ENCODE measurements around the gene EIF1. TPM values are rescaled to one million over a fixed set of nuclear protein-coding genes. Genes with fewer than 3 reads are reported as not detected.

The EIF1 gene
- total RNA-seq, 2 donors from 2014 or later: 1,047 to 1,473 TPM

DNA sequence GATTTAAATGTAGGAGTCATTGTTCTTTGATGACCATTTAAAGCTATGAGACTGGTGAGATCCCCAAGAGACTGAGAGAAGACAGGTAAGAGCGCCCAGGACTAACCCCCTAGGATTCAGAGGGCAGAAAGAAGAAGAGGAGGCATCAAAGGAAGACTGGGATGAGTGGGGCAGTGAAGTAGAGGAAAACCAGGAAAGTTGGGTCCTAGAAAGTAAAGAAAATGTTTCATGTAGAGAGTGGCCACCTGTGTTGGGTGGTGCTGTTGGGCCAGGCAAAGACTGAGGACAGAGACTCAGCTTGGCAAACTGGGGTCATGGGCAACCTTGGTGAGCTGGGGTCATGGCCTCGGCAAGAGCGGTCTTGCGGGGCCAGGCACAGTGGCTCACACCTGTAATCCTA, 47.1 kb downstream of the EIF1 start:
- DNase-seq (ENCODE audit: low spot score): no peak
- Mint-ChIP-seq H3K27me3 (peaks cover 35 to 37% of the 10 kb centered on the region in 2 donors), H3K36me3 (no peaks in the 10 kb centered on the region), H3K27ac (no peak overlapping the region), H3K9me3 (no peaks in the 10 kb centered on the region), H3K4me3 (no peak overlapping the region), H3K4me1 (ENCODE audit: low read depth in 2 of 2) (peaks cover 0 to 2% of the 10 kb centered on the region in 2 donors)
- ATAC-seq: no peak

DNA sequence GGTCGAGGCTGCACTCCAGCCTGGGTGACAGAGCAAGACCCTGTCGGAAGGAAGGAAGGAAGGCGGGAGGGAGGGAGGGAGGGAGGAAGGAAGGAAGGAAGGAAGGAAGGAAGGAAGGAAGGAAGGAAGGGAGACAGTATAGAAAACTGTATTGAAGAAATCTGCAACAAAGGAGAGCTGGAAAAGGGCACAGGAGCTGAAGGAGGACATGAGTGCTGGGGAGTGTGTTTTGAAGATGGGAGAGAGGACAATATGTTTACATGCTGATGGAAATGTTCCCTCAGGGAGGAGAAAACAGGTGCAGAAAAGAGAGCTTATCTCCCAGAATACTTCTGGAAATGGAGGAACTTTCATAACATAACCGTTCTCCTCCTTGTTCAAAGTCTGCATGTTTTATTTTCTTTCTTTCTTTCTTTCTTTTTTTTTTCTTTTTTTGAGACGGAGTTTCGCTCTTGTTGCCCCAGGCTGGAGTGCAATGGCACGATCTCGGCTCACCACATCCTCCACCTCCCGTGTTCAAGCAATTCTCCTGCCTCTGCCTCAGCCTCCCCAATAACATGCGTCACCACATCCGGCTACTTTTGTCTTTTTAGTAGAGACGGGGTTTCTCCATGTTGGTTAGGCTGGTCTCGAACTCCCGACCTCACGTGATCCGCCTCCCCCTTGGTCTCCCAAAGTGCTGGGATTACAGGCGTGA, 48.4 kb downstream of the EIF1 start:
- Mint-ChIP-seq H3K27ac (no peak overlapping the region), H3K4me3 (no peak overlapping the region), H3K27me3 (peaks cover 26 to 29% of the 10 kb centered on the region in 2 donors), H3K9me3 (no peaks in the 10 kb centered on the region), H3K36me3 (no peaks in the 10 kb centered on the region), H3K4me1 (ENCODE audit: low read depth in 2 of 2) (peaks cover 0 to 2% of the 10 kb centered on the region in 2 donors)
- no peak for ATAC-seq
- no peak for DNase-seq (ENCODE audit: low spot score)

DNA sequence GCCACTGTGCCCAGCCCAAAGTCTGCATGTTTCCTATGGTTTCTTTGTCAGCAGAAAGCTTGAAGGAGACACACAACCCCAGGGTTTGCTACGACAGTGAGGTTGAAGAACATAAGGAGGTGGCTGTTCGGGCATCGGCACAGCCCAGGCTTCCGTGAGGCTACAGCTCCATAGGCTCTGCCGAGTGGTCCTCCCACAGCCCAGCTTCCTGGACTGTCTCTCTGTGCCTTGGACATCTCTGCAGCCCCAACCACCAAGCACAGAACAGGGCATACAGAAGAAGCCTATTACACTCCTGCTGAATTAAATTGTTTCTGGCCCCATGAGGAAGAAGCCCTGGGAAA, 49.0 kb downstream of the EIF1 start:
- Mint-ChIP-seq H3K4me1 (ENCODE audit: low read depth in 2 of 2) (peaks cover 0 to 2% of the 10 kb centered on the region in 2 donors), H3K27me3 (peaks cover 21 to 29% of the 10 kb centered on the region in 2 donors), H3K9me3 (no peaks in the 10 kb centered on the region), H3K27ac (no peak overlapping the region), H3K4me3 (no peak overlapping the region), H3K36me3 (no peaks in the 10 kb centered on the region)
- ATAC-seq (peak in 1 of 2 donors; percentile 2), DNase-seq (ENCODE audit: low spot score) (no peak)

DNA sequence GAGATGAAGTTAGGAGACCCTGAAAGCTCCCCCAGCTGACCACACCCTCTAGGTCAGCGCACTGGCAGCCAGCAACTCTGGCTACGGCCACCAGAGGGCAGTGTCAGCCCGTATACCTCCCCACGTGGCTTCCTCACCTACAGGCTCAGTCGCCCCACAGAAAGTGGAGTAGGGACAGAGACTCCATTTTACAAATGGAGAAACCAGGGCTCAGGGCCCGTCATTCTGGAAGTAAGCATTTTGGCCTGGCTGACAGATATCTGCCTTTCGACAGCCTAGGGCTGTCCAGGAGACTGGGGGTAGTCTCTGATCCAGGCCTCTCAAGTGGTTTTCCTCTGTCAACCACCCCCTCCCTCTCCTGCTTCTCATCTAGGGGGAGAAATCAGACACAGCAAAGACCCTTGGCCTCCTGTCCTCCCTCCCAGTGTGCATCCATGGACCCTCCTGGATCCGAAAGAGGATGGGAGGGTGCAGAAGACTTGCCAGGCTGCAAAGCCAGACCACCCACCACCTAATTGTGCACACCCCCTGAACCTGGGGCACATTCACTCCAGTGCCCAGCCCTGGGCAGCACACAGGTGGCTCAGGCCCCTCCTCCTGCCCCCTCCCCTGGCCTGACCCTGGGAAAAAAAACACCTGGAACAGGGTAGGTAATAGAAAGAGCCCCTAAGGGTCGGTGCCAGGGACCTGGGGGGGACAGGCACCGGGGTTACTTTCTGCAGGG, 49.6 kb downstream of the EIF1 start:
- no peak overlapping the region for H3K4me3 Mint-ChIP-seq
- H3K4me1 Mint-ChIP-seq (ENCODE audit: low read depth in 2 of 2): peaks cover 0 to 2% of the 10 kb centered on the region in 2 donors
- ATAC-seq: peak; percentile 89
- H3K27me3 Mint-ChIP-seq: peaks cover 20 to 29% of the 10 kb centered on the region in 2 donors
- peak; percentile 76 for DNase-seq (ENCODE audit: low spot score)
- H3K36me3 Mint-ChIP-seq: no peaks in the 10 kb centered on the region
- no peaks in the 10 kb centered on the region for H3K9me3 Mint-ChIP-seq
- no peak overlapping the region for H3K27ac Mint-ChIP-seq

DNA sequence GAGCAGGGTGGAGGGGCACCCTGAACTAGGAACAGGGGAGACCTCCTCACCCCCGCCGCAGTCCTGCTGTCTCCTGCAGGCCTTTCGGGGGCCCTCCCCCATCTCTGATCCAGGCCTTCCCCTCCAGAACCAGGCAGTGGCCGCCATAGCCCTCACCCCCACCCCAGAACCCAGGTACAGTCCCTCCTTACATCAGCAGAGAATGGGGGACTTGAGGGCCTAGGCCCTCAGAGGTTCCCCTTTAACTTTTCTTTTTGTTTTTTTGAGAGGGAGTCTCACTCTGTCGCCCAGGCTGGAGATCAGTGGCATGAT, 50.1 kb downstream of the EIF1 start:
- DNase-seq (ENCODE audit: low spot score) (no peak), ATAC-seq (no peak)
- Mint-ChIP-seq H3K36me3 (no peaks in the 10 kb centered on the region), H3K27ac (no peak overlapping the region), H3K9me3 (no peaks in the 10 kb centered on the region), H3K27me3 (peaks cover 18 to 29% of the 10 kb centered on the region in 2 donors), H3K4me3 (no peak overlapping the region), H3K4me1 (ENCODE audit: low read depth in 2 of 2) (no peaks in the 10 kb centered on the region)

DNA sequence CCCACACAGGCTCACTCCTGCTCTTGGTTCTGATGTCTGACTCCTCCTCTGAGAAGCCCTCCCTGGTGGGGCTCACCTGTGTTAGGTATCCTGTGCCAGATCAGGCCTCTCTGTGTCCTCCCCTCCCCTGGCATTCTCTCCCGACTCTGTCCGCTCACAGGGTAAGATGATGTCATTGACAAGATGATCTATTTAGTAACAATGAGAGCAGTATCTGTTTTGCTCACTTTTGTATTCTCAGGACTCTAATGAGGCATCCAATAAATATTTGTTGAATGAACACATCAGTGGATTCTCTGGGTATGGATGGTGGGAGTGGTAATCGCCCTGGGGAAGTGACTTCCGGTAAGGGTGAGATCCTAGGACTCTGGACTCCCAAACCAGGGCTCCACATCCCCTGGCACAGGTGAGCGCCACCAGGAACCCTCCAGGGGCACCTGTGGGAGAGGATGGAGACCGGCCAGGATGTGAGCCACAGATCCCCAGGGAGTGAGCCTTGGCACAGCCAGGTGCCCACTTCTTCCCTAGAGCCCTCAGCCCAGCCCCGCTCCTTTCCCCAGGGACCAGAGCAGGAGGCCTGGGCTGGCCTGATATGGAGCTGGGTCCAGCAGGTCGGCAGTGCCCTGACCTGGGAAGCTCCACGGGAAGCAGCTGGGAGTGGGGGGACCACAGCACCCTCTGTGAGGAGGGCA, 51.1 kb downstream of the EIF1 start:
- no peak overlapping the region for H3K27ac Mint-ChIP-seq
- no peaks in the 10 kb centered on the region for H3K4me1 Mint-ChIP-seq (ENCODE audit: low read depth in 2 of 2)
- no peak overlapping the region for H3K4me3 Mint-ChIP-seq
- H3K27me3 Mint-ChIP-seq: peaks cover 18 to 28% of the 10 kb centered on the region in 2 donors
- ATAC-seq (no peak), DNase-seq (ENCODE audit: low spot score) (no peak)
- no peaks in the 10 kb centered on the region for H3K9me3 Mint-ChIP-seq
- no peaks in the 10 kb centered on the region for H3K36me3 Mint-ChIP-seq

DNA sequence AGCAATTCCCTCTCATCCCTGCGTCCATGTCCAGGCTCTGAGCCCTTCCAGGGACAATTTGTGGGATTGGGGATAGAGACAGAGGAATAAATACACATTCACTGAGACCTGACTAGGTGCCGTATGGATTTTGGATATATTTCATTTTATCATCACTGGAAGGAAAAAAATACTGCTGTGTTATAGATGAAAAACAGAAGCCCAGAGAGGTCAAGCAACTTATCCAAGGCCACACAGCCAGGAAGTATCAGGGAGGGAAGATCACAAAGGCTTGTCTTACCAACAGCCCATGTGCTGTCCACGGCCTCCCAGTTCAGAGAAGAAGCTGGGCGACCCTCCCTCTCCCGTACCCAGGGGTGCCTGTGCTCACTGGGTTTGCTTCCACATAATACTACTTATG, 51.8 kb downstream of the EIF1 start:
- no peak overlapping the region for H3K27ac Mint-ChIP-seq
- no peaks in the 10 kb centered on the region for H3K9me3 Mint-ChIP-seq
- DNase-seq (ENCODE audit: low spot score): no peak

DNA sequence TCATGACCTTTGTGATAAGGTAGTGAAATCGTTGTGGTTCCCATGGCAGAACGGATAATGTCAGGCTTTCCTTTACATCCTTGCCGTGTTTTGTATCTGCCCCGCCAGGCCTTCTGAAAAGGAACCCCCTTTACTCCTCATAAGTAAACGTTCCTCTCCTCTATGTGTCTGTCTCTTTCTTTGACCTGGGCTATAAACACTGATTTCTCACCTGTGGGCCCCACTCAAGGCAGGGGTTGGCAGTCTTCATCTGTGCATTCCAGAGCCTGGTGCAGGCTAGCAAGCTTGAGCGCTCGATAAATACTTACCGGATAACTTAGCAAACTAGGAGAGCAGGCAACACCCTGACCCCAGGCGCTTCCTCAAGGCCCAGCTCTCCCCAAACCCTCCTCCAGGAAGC, 53.0 kb downstream of the EIF1 start:
- no peak overlapping the region for H3K27ac Mint-ChIP-seq
- no peaks in the 10 kb centered on the region for H3K9me3 Mint-ChIP-seq
- DNase-seq (ENCODE audit: low spot score): no peak

More for the DNA sequence above, 51.8 kb downstream of the EIF1 start:
- Mint-ChIP-seq H3K36me3 (no peaks in the 10 kb centered on the region), H3K27me3 (peaks cover 15 to 21% of the 10 kb centered on the region in 2 donors), H3K4me1 (ENCODE audit: low read depth in 2 of 2) (no peaks in the 10 kb centered on the region), H3K4me3 (no peak overlapping the region)
- no peak for ATAC-seq

More for the DNA sequence above, 53.0 kb downstream of the EIF1 start:
- ATAC-seq: no peak
- Mint-ChIP-seq H3K36me3 (no peaks in the 10 kb centered on the region), H3K4me1 (ENCODE audit: low read depth in 2 of 2) (no peaks in the 10 kb centered on the region), H3K27me3 (peaks cover 7 to 9% of the 10 kb centered on the region in 2 donors), H3K4me3 (no peak overlapping the region)

Other genes with a start within 250 kb of the EIF1 start
- gene KRT38, start 247.9 kb upstream of the EIF1 start, total RNA-seq: not detected
- gene KRT32, start 221.5 kb upstream of the EIF1 start, total RNA-seq: not detected
- gene KRT35, start 207.7 kb upstream of the EIF1 start, total RNA-seq: not detected
- gene KRT36, start 199.0 kb upstream of the EIF1 start, total RNA-seq: not detected
- not detected for gene KRT13, start 183.3 kb upstream of the EIF1 start, total RNA-seq
- not detected for gene KRT15, start 170.0 kb upstream of the EIF1 start, total RNA-seq
- gene KRT19, start 160.6 kb upstream of the EIF1 start, total RNA-seq: not detected
- not detected for gene KRT9, start 116.8 kb upstream of the EIF1 start, total RNA-seq
- not detected for gene KRT14, start 102.0 kb upstream of the EIF1 start, total RNA-seq
- gene KRT16, start 76.1 kb upstream of the EIF1 start, total RNA-seq: not detected
- not detected for gene KRT17, start 64.3 kb upstream of the EIF1 start, total RNA-seq
- not detected for gene GAST, start 23.4 kb downstream of the EIF1 start, total RNA-seq
- gene HAP1, start 45.8 kb downstream of the EIF1 start, total RNA-seq: not detected
- gene JUP, start 97.8 kb downstream of the EIF1 start, total RNA-seq: 1 to 10 TPM in 1 of 2 donors, under 1 TPM in 1; 0.14 to 1.0 TPM
- 1 to 10 TPM; 1.8 to 5.2 TPM for gene P3H4, start 123.1 kb downstream of the EIF1 start, total RNA-seq
- under 1 TPM; 0.64 to 0.74 TPM for gene FKBP10, start 124.1 kb downstream of the EIF1 start, total RNA-seq
- gene NT5C3B, start 147.3 kb downstream of the EIF1 start, total RNA-seq: 10 to 100 TPM; 18.8 to 49.4 TPM
- gene KLHL10, start 148.9 kb downstream of the EIF1 start, total RNA-seq: not detected
- 10 to 100 TPM; 14.9 to 15.7 TPM for gene KLHL11, start 176.5 kb downstream of the EIF1 start, total RNA-seq
- 100 to 1,000 TPM; 200 to 243 TPM for gene ACLY, start 230.1 kb downstream of the EIF1 start, total RNA-seq
- gene ODAD4, start 241.7 kb downstream of the EIF1 start, total RNA-seq: 1 to 10 TPM in 1 of 2 donors, under 1 TPM in 1; 0.12 to 1.0 TPM